Endodermal cell (in vitro differentiated cells): Measurements from ENCODE around the gene ZNF816. TPM values are rescaled to one million over a fixed set of nuclear protein-coding genes. Genes with fewer than 3 reads are reported as not detected.
"Not testable (repeated sequence)": the region's sequence is repeated elsewhere in the genome, so short reads cannot be mapped to it uniquely, and the experiment has no call there.

Experiments
- DNase-seq: peaks from one replicate; pipeline ENCODE4 v3.0.0-alpha.2; 2017
- H3K27ac ChIP-seq: 2 replicates; pipeline ENCODE4 v1.5.1; 2013; ENCODE audit warnings: mild to moderate bottlenecking, low read depth, low read length, moderate library complexity
- H3K27me3 ChIP-seq: 2 replicates; pipeline ENCODE4 v1.6.1; 2013; ENCODE audit warnings: mild to moderate bottlenecking, low read length, moderate library complexity; ENCODE audit not compliant: insufficient read depth, control insufficient read depth, poor library complexity, severe bottlenecking
- H3K36me3 ChIP-seq: 2 replicates; pipeline ENCODE4 v1.7.0; 2013; ENCODE audit warnings: mild to moderate bottlenecking, low read length, moderate library complexity; ENCODE audit not compliant: control insufficient read depth, insufficient read depth
- H3K4me1 ChIP-seq: one replicate; pipeline ENCODE4 v1.7.0; 2013; ENCODE audit warnings: low read length; ENCODE audit not compliant: control insufficient read depth, insufficient read depth
- H3K4me3 ChIP-seq: 2 replicates; pipeline ENCODE4 v1.5.1; 2013; ENCODE audit warnings: mild to moderate bottlenecking, low read length, moderate library complexity
- H3K9ac ChIP-seq: 2 replicates; pipeline ENCODE4 v1.6.1; 2013; ENCODE audit warnings: mild to moderate bottlenecking, low read length, moderate library complexity; ENCODE audit not compliant: poor library complexity, severe bottlenecking; ENCODE audit errors: extremely low read depth
- H3K9me3 ChIP-seq: 2 replicates; pipeline ENCODE4 v1.6.1; 2013; ENCODE audit warnings: mild to moderate bottlenecking, low read length, moderate library complexity; ENCODE audit not compliant: control insufficient read depth
- H3K27ac Mint-ChIP-seq: 2 replicates; pipeline ENCODE4 v1.8.0; 2020; ENCODE audit warnings: mixed read lengths
- H3K27me3 Mint-ChIP-seq: 2 replicates; pipeline ENCODE4 v1.8.0; 2021; ENCODE audit warnings: mild to moderate bottlenecking, mixed read lengths; ENCODE audit not compliant: insufficient read depth
- H3K36me3 Mint-ChIP-seq: 2 replicates; pipeline ENCODE4 v1.8.0; 2020; ENCODE audit warnings: low read depth, mixed read lengths
- H3K4me1 Mint-ChIP-seq: 2 replicates; pipeline ENCODE4 v1.8.0; 2020; ENCODE audit warnings: mixed read lengths
- H3K4me3 Mint-ChIP-seq: 2 replicates; pipeline ENCODE4 v1.8.0; 2020; ENCODE audit warnings: mild to moderate bottlenecking, moderate library complexity, mixed read lengths
- H3K9me3 Mint-ChIP-seq: 2 replicates; pipeline ENCODE4 v1.8.0; 2020; ENCODE audit warnings: mild to moderate bottlenecking, mixed read lengths
- WGBS, 2 experiments: methylation state at CpG; one replicate each; pipeline versions ENCODE4 v1.1.5 to v1.1.7; 2013; ENCODE audit warnings: missing lambda C conversion rate in 2 of 2, mixed read lengths in 1 of 2; ENCODE audit not compliant: insufficient coverage in 1 of 2, insufficient read length in 1 of 2; 5-methylcytosine and 5-hydroxymethylcytosine counted together
- total RNA-seq, 2 donors: library from RNA; stranded (reverse); fragmentation: NEBNext Ultra II Directional in 1 of 2; extraction: Animal tissue kit (Norgen Biotek cat#: 25700) in 1 of 2; gene quantifications; 2 replicates in 1 of 2; 3 replicates in 1 of 2; pipeline ENCODE4 v1.2.1, GENCODE V29; 2021
- TF ChIP-seq, protein P1 (sequence below): fragments of 200-600 bp; sonication (generic); conservative IDR thresholded peaks from 2 replicates; pipeline ENCODE4 v1.5.0; 2021; ENCODE audit warnings: antibody characterized with exemption, mild to moderate bottlenecking

The ZNF816 gene
- total RNA-seq, 2 donors from 2014 or later = 20.7 to 24.8 TPM

DNA sequence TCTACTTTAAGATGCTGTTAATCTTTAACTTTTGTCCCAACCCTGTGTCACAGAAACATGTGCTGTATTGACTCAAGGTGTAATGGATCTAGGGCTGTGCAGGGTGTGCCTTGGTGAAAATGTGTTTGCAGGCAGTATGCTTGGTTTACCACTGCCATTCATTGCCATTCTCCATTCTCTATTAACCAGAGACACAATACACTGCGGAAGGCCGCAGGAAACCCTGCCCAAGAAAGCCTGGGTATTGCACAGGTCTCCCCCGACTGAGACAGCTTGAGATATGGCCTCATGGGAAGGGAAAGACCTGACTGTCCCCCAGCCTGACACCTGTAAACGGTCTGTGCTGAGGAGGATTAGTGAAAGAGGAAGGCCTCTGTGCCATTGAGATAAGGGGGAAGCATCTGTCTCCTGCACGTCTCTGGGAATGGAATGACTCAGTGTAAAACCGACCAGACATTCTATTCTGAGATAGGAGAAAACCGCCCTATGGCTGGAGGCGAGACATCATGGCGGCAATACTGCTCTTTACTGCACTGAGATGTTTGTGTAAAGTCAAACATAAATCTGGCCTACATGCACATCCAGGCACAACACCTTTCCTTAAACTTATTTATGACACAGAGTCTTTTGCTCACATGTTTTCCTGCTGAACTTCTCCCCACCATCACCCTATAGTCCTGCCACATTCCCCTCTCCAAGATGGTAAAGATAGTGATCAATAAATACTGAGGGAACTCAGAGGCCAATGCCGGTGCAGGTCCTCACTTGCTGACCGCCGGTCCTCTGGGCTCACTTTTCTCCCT lies 26.3 kb downstream of the ZNF816 start:
- no peaks in the 10 kb centered on the region for H3K4me1 ChIP-seq
- Mint-ChIP-seq H3K4me3 (no peak overlapping the region), H3K36me3 (peaks cover 69% of the 10 kb centered on the region), H3K27ac (peak overlapping the region; percentile 25), H3K27me3 (no peaks in the 10 kb centered on the region), H3K4me1 (peaks cover 29% of the 10 kb centered on the region), H3K9me3 (no peaks in the 10 kb centered on the region)
- DNase-seq = no peak
- H3K4me3 ChIP-seq = no peak overlapping the region
- no peak overlapping the region for H3K9ac ChIP-seq
- 94 to 95% methylated on average over 5 to 12 of the region's 12 CpGs for WGBS, 2 experiments
- H3K36me3 ChIP-seq = peaks cover 64% of the 10 kb centered on the region
- H3K27me3 ChIP-seq = no peaks in the 10 kb centered on the region
- H3K27ac ChIP-seq = no peak overlapping the region
- H3K9me3 ChIP-seq = peaks cover 20% of the 10 kb centered on the region
- TF ChIP-seq, protein P1, sequence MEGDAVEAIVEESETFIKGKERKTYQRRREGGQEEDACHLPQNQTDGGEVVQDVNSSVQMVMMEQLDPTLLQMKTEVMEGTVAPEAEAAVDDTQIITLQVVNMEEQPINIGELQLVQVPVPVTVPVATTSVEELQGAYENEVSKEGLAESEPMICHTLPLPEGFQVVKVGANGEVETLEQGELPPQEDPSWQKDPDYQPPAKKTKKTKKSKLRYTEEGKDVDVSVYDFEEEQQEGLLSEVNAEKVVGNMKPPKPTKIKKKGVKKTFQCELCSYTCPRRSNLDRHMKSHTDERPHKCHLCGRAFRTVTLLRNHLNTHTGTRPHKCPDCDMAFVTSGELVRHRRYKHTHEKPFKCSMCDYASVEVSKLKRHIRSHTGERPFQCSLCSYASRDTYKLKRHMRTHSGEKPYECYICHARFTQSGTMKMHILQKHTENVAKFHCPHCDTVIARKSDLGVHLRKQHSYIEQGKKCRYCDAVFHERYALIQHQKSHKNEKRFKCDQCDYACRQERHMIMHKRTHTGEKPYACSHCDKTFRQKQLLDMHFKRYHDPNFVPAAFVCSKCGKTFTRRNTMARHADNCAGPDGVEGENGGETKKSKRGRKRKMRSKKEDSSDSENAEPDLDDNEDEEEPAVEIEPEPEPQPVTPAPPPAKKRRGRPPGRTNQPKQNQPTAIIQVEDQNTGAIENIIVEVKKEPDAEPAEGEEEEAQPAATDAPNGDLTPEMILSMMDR = no peak

DNA sequence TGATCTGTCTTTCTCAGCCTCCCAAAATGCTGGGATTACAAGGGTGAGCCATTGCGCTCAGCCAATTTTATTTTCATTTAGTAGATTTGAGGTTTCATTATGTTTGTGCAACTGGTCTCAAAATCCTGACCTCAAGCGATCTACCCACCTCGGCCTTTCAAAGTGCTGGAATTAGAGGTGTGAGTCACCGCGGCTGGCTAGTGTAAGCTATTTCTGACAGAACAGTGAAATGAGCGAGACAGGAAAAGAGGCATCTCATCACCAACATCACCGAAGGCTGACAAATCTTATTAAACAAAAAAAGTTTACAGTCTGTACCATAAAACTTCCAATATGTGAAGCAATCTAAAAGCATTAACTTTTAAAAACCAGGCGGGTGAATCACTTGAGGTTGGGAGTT lies 27.2 kb downstream of the ZNF816 start:
- no peak overlapping the region for H3K4me3 Mint-ChIP-seq
- no peak overlapping the region for H3K27ac Mint-ChIP-seq
- H3K9me3 ChIP-seq = peaks cover 20% of the 10 kb centered on the region
- H3K4me3 ChIP-seq = no peak overlapping the region
- DNase-seq = no peak
- H3K9ac ChIP-seq = no peak overlapping the region
- H3K9me3 Mint-ChIP-seq = no peaks in the 10 kb centered on the region
- H3K4me1 ChIP-seq = no peaks in the 10 kb centered on the region
- TF ChIP-seq, protein P1 = no peak
- no peaks in the 10 kb centered on the region for H3K27me3 Mint-ChIP-seq
- 82 to 98% methylated on average over 8 of the region's 8 CpGs for WGBS, 2 experiments
- peaks cover 67% of the 10 kb centered on the region for H3K36me3 ChIP-seq
- H3K27ac ChIP-seq = no peak overlapping the region
- no peaks in the 10 kb centered on the region for H3K27me3 ChIP-seq
- H3K4me1 Mint-ChIP-seq = peaks cover 27% of the 10 kb centered on the region
- H3K36me3 Mint-ChIP-seq = peaks cover 67% of the 10 kb centered on the region

DNA sequence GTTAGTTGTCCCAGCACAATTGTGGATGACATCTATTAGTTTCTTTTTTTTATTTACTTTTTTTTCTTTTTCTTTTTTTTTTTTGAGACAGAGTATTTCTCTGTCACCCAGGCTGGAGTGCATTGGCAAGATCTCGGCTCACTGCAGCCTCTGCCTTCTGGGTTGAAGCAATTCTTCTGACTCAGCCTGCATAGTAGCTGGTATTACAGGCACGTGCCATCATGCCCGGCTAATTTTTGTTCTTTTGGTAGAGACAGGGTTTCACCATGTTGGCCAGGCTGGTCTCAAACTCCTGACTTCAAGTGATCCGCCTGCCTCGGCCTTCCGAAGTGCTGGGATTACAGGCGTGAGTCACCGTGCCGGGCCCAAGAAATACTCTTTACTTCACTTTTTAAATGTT lies 38.0 kb downstream of the ZNF816 start:
- Histone ChIP-seq H3K9me3 (peaks cover 17% of the 10 kb centered on the region), H3K36me3 (peaks cover 40% of the 10 kb centered on the region)
- H3K9ac ChIP-seq, H3K9me3 Mint-ChIP-seq, H3K27me3 Mint-ChIP-seq, H3K4me3 Mint-ChIP-seq, H3K4me3 ChIP-seq, H3K27ac ChIP-seq, DNase-seq, H3K4me1 ChIP-seq, H3K27ac Mint-ChIP-seq, H3K27me3 ChIP-seq: not testable (repeated sequence)
- WGBS, 2 experiments = 96 to 100% methylated on average over 5 to 9 of the region's 9 CpGs
- Mint-ChIP-seq H3K4me1 (peaks cover 17% of the 10 kb centered on the region), H3K36me3 (peaks cover 49% of the 10 kb centered on the region)
